ENCODE results near the gene C9orf57.

GRCh38 chr9:72048850-72049249 lies 11.6 kb downstream of the C9orf57 start:
- TF ChIP-seq POLR2A (IDR thresholded peaks at IDR 0.05; ENCODE audit: low read length), result no peak
- no peak for TF ChIP-seq GATA1 (IDR thresholded peaks at IDR 0.05; ENCODE audit: low read depth, low read length)

Measured in erythroblast (primary cell).